GM23248 (cell line): ENCODE data around the gene INPP4A. TPM values are rescaled to one million over a fixed set of nuclear protein-coding genes. Genes with fewer than 3 reads are reported as not detected.

Source experiments
- DNase-seq: peaks from one replicate; pipeline ENCODE4 v3.0.0-alpha.2; 2015
- H2AFZ ChIP-seq: fragments of 200-600 bp; sonication (generic); 2 replicates; pipeline ENCODE4 v1.6.1; 2016; ENCODE audit warnings: antibody characterized with exemption
- H3F3A ChIP-seq: fragments of 200-600 bp; sonication (generic); 2 replicates; pipeline ENCODE4 v1.6.1; 2016; ENCODE audit warnings: mild to moderate bottlenecking, antibody characterized with exemption, mixed run types; ENCODE audit not compliant: insufficient read depth
- H3K27ac ChIP-seq: fragments of 200-600 bp; sonication (generic); 2 replicates; pipeline ENCODE4 v1.5.1; 2016; ENCODE audit warnings: mild to moderate bottlenecking
- H3K27me3 ChIP-seq: fragments of 200-600 bp; sonication (generic); replicated peaks from 2 replicates; pipeline ENCODE4 v1.6.1; 2016; ENCODE audit warnings: mild to moderate bottlenecking; ENCODE audit not compliant: insufficient read depth
- H3K36me3 ChIP-seq: fragments of 200-600 bp; sonication (generic); 2 replicates; pipeline ENCODE4 v1.6.1; 2016; ENCODE audit warnings: low read depth, mild to moderate bottlenecking
- H3K4me1 ChIP-seq: fragments of 200-600 bp; sonication (generic); 2 replicates; pipeline ENCODE4 v1.6.1; 2016; ENCODE audit warnings: mild to moderate bottlenecking; ENCODE audit not compliant: insufficient read depth
- H3K4me2 ChIP-seq: fragments of 200-600 bp; sonication (generic); one replicate; pipeline ENCODE4 v1.6.1; 2016; ENCODE audit warnings: mild to moderate bottlenecking; ENCODE audit not compliant: unreplicated experiment
- H3K4me3 ChIP-seq: fragments of 200-600 bp; sonication (generic); 2 replicates; pipeline ENCODE4 v1.5.1; 2016; ENCODE audit warnings: mild to moderate bottlenecking
- H3K79me2 ChIP-seq: fragments of 200-600 bp; sonication (generic); 2 replicates; pipeline ENCODE4 v1.6.1; 2016; ENCODE audit warnings: mild to moderate bottlenecking; ENCODE audit not compliant: insufficient read depth
- H3K9ac ChIP-seq: fragments of 200-600 bp; sonication (generic); 2 replicates; pipeline ENCODE4 v1.6.1; 2016; ENCODE audit warnings: mild to moderate bottlenecking
- H3K9me2 ChIP-seq: fragments of 200-600 bp; sonication (generic); 2 replicates; pipeline ENCODE4 v1.6.1; 2016; ENCODE audit warnings: mixed run types, mild to moderate bottlenecking, moderate library complexity; ENCODE audit not compliant: insufficient read depth
- H3K9me3 ChIP-seq: fragments of 200-600 bp; sonication (generic); one replicate; pipeline ENCODE4 v1.6.1; 2017; ENCODE audit warnings: low read depth
- H4K20me1 ChIP-seq: fragments of 200-600 bp; sonication (generic); 2 replicates; pipeline ENCODE4 v1.6.0; 2016; ENCODE audit not compliant: insufficient read depth
- EZH2 ChIP-seq: fragments of 200-600 bp; sonication (generic); IDR thresholded peaks from 2 replicates; pipeline ENCODE4 v1.6.1; 2018; ENCODE audit warnings: antibody characterized with exemption, mild to moderate bottlenecking; ENCODE audit not compliant: insufficient read depth, poor library complexity, severe bottlenecking
- EZH2phosphoT487 ChIP-seq: fragments of 200-600 bp; sonication (generic); IDR thresholded peaks from 2 replicates; pipeline ENCODE4 v1.6.1; 2018; ENCODE audit warnings: antibody characterized with exemption, moderate library complexity, mild to moderate bottlenecking, low read depth; ENCODE audit not compliant: insufficient read depth
- WGBS, 2 experiments: methylation state at CpG; one replicate each; pipeline ENCODE4 v1.1.6; 2015 to 2017; ENCODE audit warnings: low lambda C conversion rate in 2 of 2, low coverage in 1 of 2; ENCODE audit errors: missing lambda C conversion rate in 2 of 2; 5-methylcytosine and 5-hydroxymethylcytosine counted together
- in situ Hi-C: fragments of 300-500 bp; cut with MboI; formaldehyde crosslinking; loops from 2 replicates; pipeline ENCODE4 v1.15.0; 2020
- polyA plus RNA-seq: library from polyadenylated mRNA; unstranded; fragments of >200 nt; fragmentation: Nextera tagmentation; extraction: Ambion mirVana; gene quantifications from 2 replicates; pipeline ENCODE4 v1.2.1, GENCODE V29; 2016
- total RNA-seq: library from RNA; depleted of rRNA; stranded (reverse); fragments of >200 nt; shearing (Covaris generic); gene quantifications from 2 replicates; pipeline ENCODE4 v1.2.3, GENCODE V29; 2014

Gene INPP4A
- total and polyA plus RNA-seq, 2 experiments from 2014 or later = 9.5 to 16.0 TPM

GRCh38 chr2:98572211-98572610 lies 127.6 kb downstream of the INPP4A start:
- no peak for DNase-seq
- Histone ChIP-seq H3K4me1 (peaks cover 9% of the 10 kb centered on the region; the same call in 1 of the 2 replicates), H3K36me3 (no peaks in the 10 kb centered on the region), H3K27ac (no peak overlapping the region), H4K20me1 (no peaks in the 10 kb centered on the region), H3K9me3 (no peaks in the 10 kb centered on the region), H2AFZ (no peak overlapping the region), H3K4me3 (no peak overlapping the region), H3F3A (no peaks in the 10 kb centered on the region; the same call in 1 of the 2 replicates), H3K9me2 (no peaks in the 10 kb centered on the region), H3K27me3 (no peaks in the 10 kb centered on the region), H3K4me2 (no peak overlapping the region), H3K9ac (no peak overlapping the region), H3K79me2 (no peaks in the 10 kb centered on the region)
- TF ChIP-seq EZH2 = no peak
- TF ChIP-seq EZH2phosphoT487 = no peak
- 72 to 76% methylated on average over 5 of the region's 5 CpGs for WGBS, 2 experiments
- in situ Hi-C loops = no loop called here

GRCh38 chr2:98572676-98573075 lies 128.0 kb downstream of the INPP4A start:
- Histone ChIP-seq H3K27ac (no peak overlapping the region), H3K27me3 (no peaks in the 10 kb centered on the region), H3K79me2 (no peaks in the 10 kb centered on the region), H3K4me1 (peaks cover 9% of the 10 kb centered on the region; the same call in 1 of the 2 replicates), H3F3A (no peaks in the 10 kb centered on the region; the same call in 1 of the 2 replicates), H3K4me2 (no peak overlapping the region), H3K36me3 (no peaks in the 10 kb centered on the region), H3K4me3 (no peak overlapping the region), H3K9me2 (no peaks in the 10 kb centered on the region), H3K9ac (no peak overlapping the region), H3K9me3 (no peaks in the 10 kb centered on the region), H4K20me1 (no peaks in the 10 kb centered on the region), H2AFZ (no peak overlapping the region)
- no peak for DNase-seq
- WGBS, 2 experiments = 83 to 90% methylated on average over 15 of the region's 15 CpGs
- TF ChIP-seq EZH2phosphoT487 = no peak
- no peak for TF ChIP-seq EZH2
- in situ Hi-C loops = no loop called here

- 91% methylated on average over 13 of the region's 13 CpGs for WGBS, 2 experiments
- no peaks in the 10 kb centered on the region for H3K9me3 ChIP-seq
- H3F3A ChIP-seq = no peaks in the 10 kb centered on the region; the same call in 1 of the 2 replicates
- no peaks in the 10 kb centered on the region for H3K36me3 ChIP-seq
- H3K4me1 ChIP-seq = peaks cover 3% of the 10 kb centered on the region; the same call in 1 of the 2 replicates
- H3K9ac ChIP-seq = no peak overlapping the region
- no peaks in the 10 kb centered on the region for H3K9me2 ChIP-seq
- no peak overlapping the region for H2AFZ ChIP-seq
- H3K4me3 ChIP-seq = no peak overlapping the region
- H3K27me3 ChIP-seq = no peaks in the 10 kb centered on the region
- in situ Hi-C loops = no loop called here
- no peaks in the 10 kb centered on the region for H3K79me2 ChIP-seq
- DNase-seq = no peak
- no peak overlapping the region for H3K27ac ChIP-seq
- no peak for TF ChIP-seq EZH2phosphoT487
- no peak for TF ChIP-seq EZH2
- H3K4me2 ChIP-seq = no peak overlapping the region
- H4K20me1 ChIP-seq = no peaks in the 10 kb centered on the region
Measured at GRCh38 chr2:98573426-98573825, 128.8 kb downstream of the INPP4A start.

- Histone ChIP-seq H3K9me3 (no peaks in the 10 kb centered on the region), H4K20me1 (no peaks in the 10 kb centered on the region), H3K27ac (no peak overlapping the region), H2AFZ (no peak overlapping the region), H3K9ac (no peak overlapping the region), H3F3A (no peaks in the 10 kb centered on the region), H3K27me3 (no peaks in the 10 kb centered on the region), H3K4me3 (no peak overlapping the region), H3K9me2 (no peaks in the 10 kb centered on the region), H3K79me2 (no peaks in the 10 kb centered on the region), H3K36me3 (no peaks in the 10 kb centered on the region), H3K4me2 (no peak overlapping the region), H3K4me1 (no peaks in the 10 kb centered on the region)
- no peak for DNase-seq
- in situ Hi-C loops = no loop called here
- TF ChIP-seq EZH2 = no peak
- no peak for TF ChIP-seq EZH2phosphoT487
- WGBS, 2 experiments = 94 to 96% methylated on average over 22 of the region's 22 CpGs
Measured at GRCh38 chr2:98576666-98577312, 132.1 kb downstream of the INPP4A start.

- H3K9ac ChIP-seq = no peak overlapping the region
- no peaks in the 10 kb centered on the region for H3K27me3 ChIP-seq
- H3K9me3 ChIP-seq = no peaks in the 10 kb centered on the region
- no peak overlapping the region for H3K4me2 ChIP-seq
- in situ Hi-C loops = no loop called here
- no peaks in the 10 kb centered on the region for H3K36me3 ChIP-seq
- H4K20me1 ChIP-seq = no peaks in the 10 kb centered on the region
- no peak for TF ChIP-seq EZH2
- no peak for TF ChIP-seq EZH2phosphoT487
- H3F3A ChIP-seq = no peaks in the 10 kb centered on the region
- DNase-seq = no peak
- no peak overlapping the region for H2AFZ ChIP-seq
- WGBS, 2 experiments = 75 to 76% methylated on average over 10 of the region's 10 CpGs
- no peaks in the 10 kb centered on the region for H3K79me2 ChIP-seq
- no peak overlapping the region for H3K27ac ChIP-seq
- no peaks in the 10 kb centered on the region for H3K9me2 ChIP-seq
- no peak overlapping the region for H3K4me3 ChIP-seq
- no peaks in the 10 kb centered on the region for H3K4me1 ChIP-seq
Measured at GRCh38 chr2:98577313-98577712, 132.7 kb downstream of the INPP4A start.
